ENCODE results near the gene TSPAN9.

DNA sequence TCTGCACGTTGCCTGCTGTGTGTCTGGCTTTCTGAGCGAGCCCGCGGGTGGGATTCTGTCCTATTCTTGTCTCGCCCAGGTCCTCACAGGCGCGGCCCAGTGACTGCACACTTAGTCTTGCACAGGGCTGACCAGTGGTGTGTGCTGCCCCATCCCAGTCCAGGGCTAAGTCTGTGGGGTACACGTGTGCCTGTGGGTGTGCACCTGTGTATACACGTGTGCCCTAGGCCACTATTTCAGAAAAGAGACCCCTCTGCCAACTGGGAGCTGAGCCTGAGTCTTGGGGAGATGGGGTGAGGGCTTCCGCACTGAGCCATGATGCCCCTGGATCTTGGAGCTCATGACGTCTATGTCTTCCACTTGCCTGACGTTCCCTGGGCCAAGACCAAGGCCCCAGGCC is 228.3 kb downstream of the TSPAN9 start:
- no peak for TF ChIP-seq CTCF (IDR thresholded peaks at IDR 0.05)
- no peak for TF ChIP-seq EZH2phosphoT487 (IDR thresholded peaks at IDR 0.05)
- TF ChIP-seq EZH2 (IDR thresholded peaks at IDR 0.05), result no peak
